DOHH2 (cell line): Measurements from ENCODE around the gene SULF2.

Experiments
- H3F3A ChIP-seq: fragments of 200-600 bp; sonication (generic), shearing (Covaris generic); 2 replicates; pipeline ENCODE4 v1.6.0; 2016; ENCODE audit warnings: antibody characterized with exemption, mild to moderate bottlenecking; ENCODE audit not compliant: control insufficient read depth, insufficient read depth
- H3K27ac ChIP-seq: fragments of 200-600 bp; sonication (generic); 2 replicates; pipeline ENCODE4 v1.5.1; 2014; ENCODE audit warnings: low read depth, mild to moderate bottlenecking, low read length, moderate library complexity
- H3K27me3 ChIP-seq: fragments of 200-600 bp; sonication (generic); 2 replicates; pipeline ENCODE4 v1.6.1; 2014; ENCODE audit warnings: mild to moderate bottlenecking, low read length, mixed read lengths; ENCODE audit not compliant: control insufficient read depth
- H3K36me3 ChIP-seq: fragments of 200-600 bp; sonication (generic); 2 replicates; pipeline ENCODE4 v1.6.1; 2014; ENCODE audit warnings: mild to moderate bottlenecking, low read length, moderate library complexity, mixed read lengths; ENCODE audit not compliant: control insufficient read depth
- H3K4me1 ChIP-seq: fragments of 200-600 bp; sonication (generic); 2 replicates; pipeline ENCODE4 v1.6.1; 2014; ENCODE audit warnings: mild to moderate bottlenecking, low read length, mixed read lengths; ENCODE audit not compliant: control insufficient read depth
- H3K4me2 ChIP-seq: fragments of 200-600 bp; sonication (generic); 2 replicates; pipeline ENCODE4 v1.6.0; 2014; ENCODE audit warnings: mild to moderate bottlenecking, low read length, moderate library complexity
- H3K4me3 ChIP-seq: fragments of 200-600 bp; sonication (generic); 2 replicates; pipeline ENCODE4 v1.5.1; 2014; ENCODE audit warnings: mild to moderate bottlenecking, low read length, mixed read lengths
- H3K79me2 ChIP-seq: fragments of 200-600 bp; sonication (generic); 2 replicates; pipeline ENCODE4 v1.6.1; 2014; ENCODE audit warnings: mild to moderate bottlenecking, low read length, mixed read lengths; ENCODE audit not compliant: control insufficient read depth
- H3K9me2 ChIP-seq: fragments of 200-600 bp; sonication (generic); replicated peaks from 2 replicates; pipeline ENCODE4 v1.6.1; 2014; ENCODE audit warnings: mild to moderate bottlenecking, low read length, mixed read lengths; ENCODE audit not compliant: control insufficient read depth
- H3K9me3 ChIP-seq: fragments of 200-600 bp; sonication (generic); 2 replicates; pipeline ENCODE4 v1.6.1; 2014; ENCODE audit warnings: antibody characterized with exemption, low read length, mixed read lengths; ENCODE audit not compliant: control insufficient read depth, insufficient read depth
- H4K20me1 ChIP-seq: fragments of 200-600 bp; sonication (generic); 2 replicates; pipeline ENCODE4 v1.6.0; 2014; ENCODE audit warnings: low read depth, mild to moderate bottlenecking, antibody characterized with exemption, low read length, moderate library complexity; ENCODE audit not compliant: control insufficient read depth, insufficient read depth
- CTCF ChIP-seq: fragments of 200-600 bp; sonication (generic); IDR thresholded peaks from one replicate; pipeline ENCODE4 v1.5.1; 2014; ENCODE audit warnings: antibody characterized with exemption, mild to moderate bottlenecking, low read depth, low read length; ENCODE audit not compliant: poor library complexity, severe bottlenecking
- EZH2phosphoT487 ChIP-seq: fragments of 200-600 bp; sonication (generic); IDR thresholded peaks from 2 replicates; pipeline ENCODE4 v1.6.1; 2017; ENCODE audit warnings: borderline replicate concordance, mild to moderate bottlenecking, antibody characterized with exemption, low read length, moderate library complexity, mixed read lengths

Gene SULF2

GRCh38 chr20:47748823-47749222 is 36.5 kb downstream of the SULF2 start:
- Histone ChIP-seq H3K36me3 (no peaks in the 10 kb centered on the region), H3K9me2 (no peaks in the 10 kb centered on the region), H3K27me3 (peaks cover 23% of the 10 kb centered on the region), H3F3A (no peaks in the 10 kb centered on the region), H3K9me3 (no peaks in the 10 kb centered on the region), H3K4me1 (peaks cover 23% of the 10 kb centered on the region), H3K27ac (no peak overlapping the region), H3K4me3 (peak overlapping the region; percentile 26; the same call in 1 of the 2 replicates), H4K20me1 (no peaks in the 10 kb centered on the region), H3K79me2 (no peaks in the 10 kb centered on the region), H3K4me2 (peak overlapping the region; percentile 52)
- TF ChIP-seq CTCF (no peak), EZH2phosphoT487 (no peak)

GRCh38 chr20:47748069-47748468 is 37.2 kb downstream of the SULF2 start:
- H3K27ac ChIP-seq = no peak overlapping the region
- no peaks in the 10 kb centered on the region for H4K20me1 ChIP-seq
- H3K4me2 ChIP-seq = peak overlapping the region; percentile 52
- H3K4me3 ChIP-seq = peak overlapping the region; percentile 26; the same call in 1 of the 2 replicates
- H3K27me3 ChIP-seq = peaks cover 23% of the 10 kb centered on the region
- no peaks in the 10 kb centered on the region for H3K9me2 ChIP-seq
- no peaks in the 10 kb centered on the region for H3K9me3 ChIP-seq
- peaks cover 23% of the 10 kb centered on the region for H3K4me1 ChIP-seq
- TF ChIP-seq EZH2phosphoT487 (no peak), CTCF (no peak)
- H3K79me2 ChIP-seq = no peaks in the 10 kb centered on the region
- H3F3A ChIP-seq = no peaks in the 10 kb centered on the region
- H3K36me3 ChIP-seq = no peaks in the 10 kb centered on the region

- H3K9me2 ChIP-seq = no peaks in the 10 kb centered on the region
- H3K4me2 ChIP-seq = no peak overlapping the region
- no peaks in the 10 kb centered on the region for H3K79me2 ChIP-seq
- peaks cover 23% of the 10 kb centered on the region for H3K4me1 ChIP-seq
- no peaks in the 10 kb centered on the region for H3K36me3 ChIP-seq
- no peaks in the 10 kb centered on the region for H3F3A ChIP-seq
- no peaks in the 10 kb centered on the region for H3K9me3 ChIP-seq
- no peaks in the 10 kb centered on the region for H4K20me1 ChIP-seq
- no peak overlapping the region for H3K4me3 ChIP-seq
- peaks cover 23% of the 10 kb centered on the region for H3K27me3 ChIP-seq
- no peak for TF ChIP-seq EZH2phosphoT487
- TF ChIP-seq CTCF = no peak
- H3K27ac ChIP-seq = no peak overlapping the region
Measured at GRCh38 chr20:47747669-47748031, 37.6 kb downstream of the SULF2 start.
